Brain microvascular endothelial cell (primary cell): ENCODE results near the gene FRMPD4.

Experiments
- DNase-seq: peaks from one replicate; pipeline ENCODE4 v3.0.0-alpha.2; 2020
- H3K27ac ChIP-seq: fragments of 250-450 bp; sonication (Bioruptor Pico); 2 replicates; pipeline ENCODE4 v1.5.1; 2020; ENCODE audit warnings: mild to moderate bottlenecking, moderate library complexity
- H3K27me3 ChIP-seq: fragments of 250-450 bp; sonication (Bioruptor Pico); replicated peaks from 2 replicates; pipeline ENCODE4 v1.5.1; 2020; ENCODE audit warnings: mild to moderate bottlenecking
- H3K36me3 ChIP-seq: fragments of 250-450 bp; sonication (Bioruptor Pico); replicated peaks from 2 replicates; pipeline ENCODE4 v1.5.1; 2020; ENCODE audit warnings: mild to moderate bottlenecking
- H3K4me3 ChIP-seq: 2 replicates; pipeline ENCODE4 v1.5.1; 2011; ENCODE audit warnings: low read depth, mild to moderate bottlenecking, control low read depth, low read length, moderate library complexity
- CTCF ChIP-seq: IDR thresholded peaks from 2 replicates; pipeline ENCODE4 v1.5.1; 2011; ENCODE audit warnings: low read depth, mild to moderate bottlenecking, moderate library complexity, low read length, control low read depth, inconsistent platforms; ENCODE audit errors: missing control alignments
- in situ Hi-C: cut with HindIII; loops from 2 replicates; pipeline ENCODE4 v1.10.0; 2017; ENCODE audit warnings: low sequenced_read_pairs, low pct_ligation_motif_present

FRMPD4 gene

GRCh38 chrX:12548746-12549145, 410.5 kb downstream of the FRMPD4 start:
- Histone ChIP-seq H3K4me3 (no peak overlapping the region), H3K36me3 (no peaks in the 10 kb centered on the region), H3K27ac (no peak overlapping the region), H3K27me3 (no peaks in the 10 kb centered on the region)
- DNase-seq: no peak
- TF ChIP-seq CTCF: no peak
- in situ Hi-C loops: no loop called here

DNA sequence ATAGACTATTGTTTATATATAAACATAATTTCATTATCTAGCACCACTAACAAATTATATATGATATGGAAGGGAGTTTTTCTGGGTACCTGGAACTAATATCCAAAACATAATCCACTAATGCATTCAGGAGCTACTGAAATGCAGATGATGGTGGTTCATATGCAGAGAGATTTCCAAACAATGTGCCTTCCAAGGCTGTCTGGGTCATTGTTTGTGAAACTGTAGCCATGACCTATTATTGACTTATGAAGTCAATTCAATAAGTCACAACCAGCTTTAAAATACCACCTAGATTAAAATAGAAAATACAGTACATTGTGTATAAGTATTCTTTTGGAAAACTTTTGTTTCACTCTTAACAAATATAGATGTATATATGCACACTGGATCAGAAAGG, 415.9 kb downstream of the FRMPD4 start:
- TF ChIP-seq CTCF: no peak

DNA sequence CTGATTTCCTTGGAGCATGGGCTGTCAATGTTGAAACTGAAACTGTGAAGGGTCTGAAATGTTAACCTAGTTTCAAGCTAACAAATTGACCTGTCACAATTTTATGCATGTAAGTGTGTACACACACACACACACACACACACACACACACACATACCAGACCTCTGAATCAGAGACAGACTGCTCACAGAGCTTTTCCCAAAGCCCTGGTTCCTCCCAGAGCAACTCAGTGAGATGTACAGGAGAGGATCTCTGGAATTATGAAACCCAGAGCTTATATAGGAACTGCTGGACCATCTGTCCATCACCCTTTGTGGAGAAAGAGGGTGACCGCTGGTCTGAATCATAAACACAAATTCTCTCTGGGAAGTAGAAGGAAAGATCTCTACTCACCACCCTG, 424.8 kb downstream of the FRMPD4 start:
- in situ Hi-C loops: no loop called here
- no peak for DNase-seq
- Histone ChIP-seq H3K27ac (no peak overlapping the region), H3K4me3 (no peak overlapping the region), H3K36me3 (no peaks in the 10 kb centered on the region), H3K27me3 (no peaks in the 10 kb centered on the region)
- no peak for TF ChIP-seq CTCF

More for the DNA sequence above, 415.9 kb downstream of the FRMPD4 start:
- no peaks in the 10 kb centered on the region for H3K27me3 ChIP-seq
- H3K36me3 ChIP-seq: no peaks in the 10 kb centered on the region
- in situ Hi-C loops: no loop called here
- H3K4me3 ChIP-seq: no peak overlapping the region
- DNase-seq: no peak
- H3K27ac ChIP-seq: no peak overlapping the region

- in situ Hi-C loops: no loop called here
- DNase-seq: no peak
- no peak overlapping the region for H3K27ac ChIP-seq
- H3K36me3 ChIP-seq: no peaks in the 10 kb centered on the region
- H3K4me3 ChIP-seq: no peak overlapping the region
- TF ChIP-seq CTCF: no peak
- no peaks in the 10 kb centered on the region for H3K27me3 ChIP-seq
These were observed 425.9 kb downstream of the FRMPD4 start for GRCh38 chrX:12564221-12564620.

DNA sequence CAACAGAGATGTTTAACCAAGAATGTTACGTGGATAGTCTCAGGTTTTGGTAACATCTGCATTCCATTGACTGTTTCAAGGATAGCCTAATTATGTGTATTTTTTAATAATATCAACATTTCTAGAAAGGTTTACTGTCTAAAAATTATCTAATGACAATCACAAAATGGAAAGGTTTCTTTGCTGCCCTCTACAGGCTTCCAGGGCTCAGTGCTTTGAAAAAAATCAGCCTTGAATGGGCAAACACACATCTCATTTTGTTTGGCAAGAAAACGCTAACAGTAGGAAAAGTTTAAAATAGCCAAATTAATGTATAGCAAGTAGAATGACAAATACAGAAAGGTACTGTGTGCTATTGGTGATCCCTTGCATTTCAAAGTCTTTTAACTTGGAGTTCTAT, 429.6 kb downstream of the FRMPD4 start:
- Histone ChIP-seq H3K4me3 (no peak overlapping the region), H3K36me3 (no peaks in the 10 kb centered on the region), H3K27me3 (no peaks in the 10 kb centered on the region), H3K27ac (no peak overlapping the region)
- in situ Hi-C loops: no loop called here
- TF ChIP-seq CTCF: peak; percentile 73
- DNase-seq: peak; percentile 5

- in situ Hi-C loops: no loop called here
- no peak overlapping the region for H3K4me3 ChIP-seq
- no peaks in the 10 kb centered on the region for H3K36me3 ChIP-seq
- H3K27ac ChIP-seq: no peak overlapping the region
- no peak for TF ChIP-seq CTCF
- H3K27me3 ChIP-seq: no peaks in the 10 kb centered on the region
- no peak for DNase-seq
These were observed 432.7 kb downstream of the FRMPD4 start for GRCh38 chrX:12570859-12571501.
